IPS-NIHi11 (cell line): Measurements from ENCODE around the gene PRKD3.
"Not testable (repeated sequence)": the region's sequence is repeated elsewhere in the genome, so short reads cannot be mapped to it uniquely, and the experiment has no call there.

Source experiments
- DNase-seq: peaks from one replicate; pipeline ENCODE4 v3.0.0; 2012; ENCODE audit warnings: mixed read lengths, low spot score

The PRKD3 gene

GRCh38 chr2:37316181-37316580 lies 8.5 kb downstream of the PRKD3 start:
- no peak for DNase-seq

GRCh38 chr2:37315364-37315763 lies 9.3 kb downstream of the PRKD3 start:
- DNase-seq: no peak

- no peak for DNase-seq
Measured at GRCh38 chr2:37307500-37307899, 17.1 kb downstream of the PRKD3 start.

- no peak for DNase-seq
Measured at GRCh38 chr2:37306024-37306423, 18.6 kb downstream of the PRKD3 start.

GRCh38 chr2:37302701-37303252 lies 21.9 kb downstream of the PRKD3 start:
- no peak for DNase-seq

GRCh38 chr2:37301408-37301807 lies 23.2 kb downstream of the PRKD3 start:
- DNase-seq: no peak

GRCh38 chr2:37300578-37300977 lies 24.1 kb downstream of the PRKD3 start:
- DNase-seq: no peak

- DNase-seq: no peak
Measured at GRCh38 chr2:37300146-37300545, 24.5 kb downstream of the PRKD3 start.

GRCh38 chr2:37297632-37298031 lies 27.0 kb downstream of the PRKD3 start:
- DNase-seq: no peak

- DNase-seq: no peak
Measured at GRCh38 chr2:37295469-37296073, 29.1 kb downstream of the PRKD3 start.

- not testable (repeated sequence) for DNase-seq
Measured at GRCh38 chr2:37294858-37295257, 29.8 kb downstream of the PRKD3 start.

GRCh38 chr2:37291680-37292079 lies 33.0 kb downstream of the PRKD3 start:
- DNase-seq: no peak

- DNase-seq: no peak
Measured at GRCh38 chr2:37287966-37288365, 36.7 kb downstream of the PRKD3 start.

GRCh38 chr2:37284381-37284780 lies 40.3 kb downstream of the PRKD3 start:
- no peak for DNase-seq

GRCh38 chr2:37283207-37283606 lies 41.4 kb downstream of the PRKD3 start:
- DNase-seq: no peak

GRCh38 chr2:37282746-37283145 lies 41.9 kb downstream of the PRKD3 start:
- DNase-seq: no peak

GRCh38 chr2:37281916-37282315 lies 42.7 kb downstream of the PRKD3 start:
- no peak for DNase-seq

- no peak for DNase-seq
Measured at GRCh38 chr2:37276291-37276690, 48.3 kb downstream of the PRKD3 start.
